ENCODE measurements around the gene AGMO.

GRCh38 chr7:15603124-15603523, 41.3 kb upstream of the AGMO start:
- TF ChIP-seq, protein P1, sequence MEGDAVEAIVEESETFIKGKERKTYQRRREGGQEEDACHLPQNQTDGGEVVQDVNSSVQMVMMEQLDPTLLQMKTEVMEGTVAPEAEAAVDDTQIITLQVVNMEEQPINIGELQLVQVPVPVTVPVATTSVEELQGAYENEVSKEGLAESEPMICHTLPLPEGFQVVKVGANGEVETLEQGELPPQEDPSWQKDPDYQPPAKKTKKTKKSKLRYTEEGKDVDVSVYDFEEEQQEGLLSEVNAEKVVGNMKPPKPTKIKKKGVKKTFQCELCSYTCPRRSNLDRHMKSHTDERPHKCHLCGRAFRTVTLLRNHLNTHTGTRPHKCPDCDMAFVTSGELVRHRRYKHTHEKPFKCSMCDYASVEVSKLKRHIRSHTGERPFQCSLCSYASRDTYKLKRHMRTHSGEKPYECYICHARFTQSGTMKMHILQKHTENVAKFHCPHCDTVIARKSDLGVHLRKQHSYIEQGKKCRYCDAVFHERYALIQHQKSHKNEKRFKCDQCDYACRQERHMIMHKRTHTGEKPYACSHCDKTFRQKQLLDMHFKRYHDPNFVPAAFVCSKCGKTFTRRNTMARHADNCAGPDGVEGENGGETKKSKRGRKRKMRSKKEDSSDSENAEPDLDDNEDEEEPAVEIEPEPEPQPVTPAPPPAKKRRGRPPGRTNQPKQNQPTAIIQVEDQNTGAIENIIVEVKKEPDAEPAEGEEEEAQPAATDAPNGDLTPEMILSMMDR (IDR thresholded peaks at IDR 0.05; ENCODE audit: low read depth, low read length, missing input control) = no peak
- TF ChIP-seq YY1 (IDR thresholded peaks at IDR 0.05) (no peak), MAX (IDR thresholded peaks at IDR 0.05) (no peak), SP1 (IDR thresholded peaks at IDR 0.05) (no peak), TAF1 (conservative IDR thresholded peaks at IDR 0.05) (no peak), RXRA (IDR thresholded peaks at IDR 0.05) (no peak)
- TF ChIP-seq, protein P2, sequence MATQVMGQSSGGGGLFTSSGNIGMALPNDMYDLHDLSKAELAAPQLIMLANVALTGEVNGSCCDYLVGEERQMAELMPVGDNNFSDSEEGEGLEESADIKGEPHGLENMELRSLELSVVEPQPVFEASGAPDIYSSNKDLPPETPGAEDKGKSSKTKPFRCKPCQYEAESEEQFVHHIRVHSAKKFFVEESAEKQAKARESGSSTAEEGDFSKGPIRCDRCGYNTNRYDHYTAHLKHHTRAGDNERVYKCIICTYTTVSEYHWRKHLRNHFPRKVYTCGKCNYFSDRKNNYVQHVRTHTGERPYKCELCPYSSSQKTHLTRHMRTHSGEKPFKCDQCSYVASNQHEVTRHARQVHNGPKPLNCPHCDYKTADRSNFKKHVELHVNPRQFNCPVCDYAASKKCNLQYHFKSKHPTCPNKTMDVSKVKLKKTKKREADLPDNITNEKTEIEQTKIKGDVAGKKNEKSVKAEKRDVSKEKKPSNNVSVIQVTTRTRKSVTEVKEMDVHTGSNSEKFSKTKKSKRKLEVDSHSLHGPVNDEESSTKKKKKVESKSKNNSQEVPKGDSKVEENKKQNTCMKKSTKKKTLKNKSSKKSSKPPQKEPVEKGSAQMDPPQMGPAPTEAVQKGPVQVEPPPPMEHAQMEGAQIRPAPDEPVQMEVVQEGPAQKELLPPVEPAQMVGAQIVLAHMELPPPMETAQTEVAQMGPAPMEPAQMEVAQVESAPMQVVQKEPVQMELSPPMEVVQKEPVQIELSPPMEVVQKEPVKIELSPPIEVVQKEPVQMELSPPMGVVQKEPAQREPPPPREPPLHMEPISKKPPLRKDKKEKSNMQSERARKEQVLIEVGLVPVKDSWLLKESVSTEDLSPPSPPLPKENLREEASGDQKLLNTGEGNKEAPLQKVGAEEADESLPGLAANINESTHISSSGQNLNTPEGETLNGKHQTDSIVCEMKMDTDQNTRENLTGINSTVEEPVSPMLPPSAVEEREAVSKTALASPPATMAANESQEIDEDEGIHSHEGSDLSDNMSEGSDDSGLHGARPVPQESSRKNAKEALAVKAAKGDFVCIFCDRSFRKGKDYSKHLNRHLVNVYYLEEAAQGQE (IDR thresholded peaks at IDR 0.05) = no peak

Data from liver (tissue), 3 donors.